SW480 (cell line): ENCODE data around the gene PANK2.
"Not testable (repeated sequence)": the region's sequence is repeated elsewhere in the genome, so short reads cannot be mapped to it uniquely, and the experiment has no call there.

Experiments used
- DNase-seq: peaks from one replicate; pipeline ENCODE4 v3.0.0-alpha.2; 2016; ENCODE audit warnings: low spot score

The PANK2 gene

DNA sequence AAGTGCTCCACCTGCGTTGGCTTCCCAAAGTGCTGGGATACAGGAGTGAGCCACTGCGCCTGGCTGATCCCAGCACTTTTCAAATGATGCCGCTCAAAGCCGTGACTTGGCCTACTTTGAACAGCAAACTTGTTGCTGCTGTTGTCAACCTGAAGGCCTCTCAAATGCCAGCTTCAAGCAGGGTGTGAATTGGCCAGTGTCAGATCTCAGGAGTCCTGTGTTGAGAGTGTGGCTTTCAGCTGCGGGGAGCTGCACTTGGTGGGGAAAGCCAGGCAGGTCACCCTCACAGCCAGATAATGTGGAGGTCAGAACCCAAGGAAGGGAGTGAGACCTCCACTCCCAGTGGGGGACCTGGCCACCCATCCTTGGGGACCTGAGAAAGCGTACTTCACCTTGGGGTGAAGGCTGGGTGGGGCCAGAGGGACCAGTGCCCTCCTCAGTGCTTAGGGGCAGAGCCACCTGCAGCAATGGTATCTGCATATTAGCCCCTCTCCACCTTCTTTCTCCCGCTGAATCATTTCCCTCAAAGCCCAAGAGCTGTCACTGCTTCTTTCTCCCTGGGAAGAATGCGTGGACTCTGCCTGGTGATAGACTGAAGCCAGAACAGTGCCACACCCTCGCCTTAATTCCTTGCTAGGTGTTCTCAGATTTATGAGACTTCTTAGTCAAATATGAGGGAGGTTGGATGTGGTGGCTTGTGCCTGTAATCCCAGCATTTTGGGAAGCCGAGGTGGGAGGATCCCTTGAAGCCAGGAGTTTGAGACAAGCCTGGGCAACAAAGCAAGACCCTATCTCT lies 19.1 kb upstream of the PANK2 start:
- DNase-seq: no peak

DNA sequence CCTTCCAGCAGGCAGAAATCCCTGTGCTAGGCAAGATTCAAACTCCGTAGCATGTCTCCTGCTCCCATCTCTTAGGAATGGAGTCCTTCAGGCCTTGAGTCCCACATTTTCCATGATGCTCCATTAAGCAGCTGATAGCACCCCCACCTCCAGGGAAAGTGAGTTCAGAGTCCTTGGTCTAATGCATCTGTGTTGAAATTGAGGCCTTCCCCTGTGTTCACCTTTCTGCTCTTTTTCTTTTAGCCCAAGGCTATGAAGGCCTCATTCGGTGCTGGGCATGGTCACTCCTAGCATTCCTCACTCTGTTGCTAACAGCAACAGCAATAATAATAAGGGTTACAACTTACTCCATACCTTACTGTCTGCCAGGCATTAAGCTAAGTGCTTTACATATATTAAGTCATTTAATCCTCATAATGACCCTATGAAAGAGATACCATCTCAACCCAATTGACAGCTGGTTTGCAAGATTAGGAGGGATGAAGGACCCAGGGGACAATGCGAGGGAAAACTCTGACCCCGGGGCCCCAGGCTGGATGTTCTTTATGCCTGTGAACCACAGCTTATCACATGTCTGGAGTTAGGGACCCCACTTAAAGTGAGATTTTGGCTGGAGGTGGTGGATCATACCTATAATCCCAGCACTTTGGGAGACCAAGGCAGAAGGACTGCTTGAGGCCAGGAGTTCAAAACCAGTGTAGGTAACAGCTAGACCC lies 17.5 kb upstream of the PANK2 start:
- no peak for DNase-seq

GRCh38 chr20:3873507-3873906 lies 15.7 kb upstream of the PANK2 start:
- no peak for DNase-seq

- DNase-seq: no peak
These were observed 14.9 kb upstream of the PANK2 start for GRCh38 chr20:3874194-3874844.

- DNase-seq: no peak
These were observed 13.7 kb upstream of the PANK2 start for GRCh38 chr20:3875378-3875974.

- DNase-seq: no peak
These were observed 13.2 kb upstream of the PANK2 start for GRCh38 chr20:3876000-3876399.

DNA sequence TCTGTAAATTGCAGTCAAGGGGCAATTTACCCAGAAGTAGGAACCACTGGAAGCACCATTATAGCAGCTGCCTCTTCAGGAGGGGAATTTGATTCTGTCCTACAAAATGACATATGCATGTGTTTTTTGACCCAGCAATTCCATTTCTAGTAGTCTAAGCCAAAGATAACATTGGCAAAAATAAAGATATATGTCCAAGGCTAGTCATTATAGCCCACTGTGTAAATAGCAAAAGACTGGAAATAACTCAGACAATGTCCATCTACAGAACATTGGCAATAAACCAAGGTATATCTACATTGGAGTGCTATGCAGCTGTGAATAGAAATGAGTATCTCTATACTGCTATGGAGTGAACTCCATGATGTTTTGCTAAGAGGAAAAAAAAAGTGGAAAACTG lies 12.5 kb upstream of the PANK2 start:
- DNase-seq: no peak

- not testable (repeated sequence) for DNase-seq
These were observed 10.3 kb upstream of the PANK2 start for GRCh38 chr20:3878921-3879274.

- no peak for DNase-seq
These were observed 3.5 kb upstream of the PANK2 start for GRCh38 chr20:3885715-3886114.

GRCh38 chr20:3887876-3888620 lies 1.1 kb upstream of the PANK2 start:
- no peak for DNase-seq

- peak; percentile 35 for DNase-seq
These were observed 556 bp downstream of the PANK2 start for GRCh38 chr20:3889489-3890397.

- DNase-seq: peak; percentile 57
These were observed 1.2 kb downstream of the PANK2 start for GRCh38 chr20:3890398-3890751.

GRCh38 chr20:3890999-3891929 lies 2.1 kb downstream of the PANK2 start:
- DNase-seq: no peak

DNA sequence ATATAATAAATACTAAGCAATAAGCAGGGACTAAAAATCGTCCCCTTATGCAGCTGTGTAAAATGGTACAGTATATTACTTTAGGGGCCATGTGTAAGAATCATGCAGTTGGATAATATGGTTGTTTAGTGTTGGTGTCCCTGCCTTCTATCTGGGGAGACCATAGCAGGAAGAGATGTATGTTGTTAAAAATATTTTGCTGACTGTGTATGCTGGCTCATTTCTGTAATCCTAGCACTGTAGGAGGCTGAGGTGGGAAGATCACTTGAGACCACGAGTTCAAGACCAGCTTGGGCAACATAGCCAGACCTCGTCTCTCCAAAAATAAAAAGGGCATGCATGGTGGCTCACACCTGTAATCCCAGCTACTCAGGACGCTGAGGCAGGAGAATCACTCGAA lies 5.6 kb downstream of the PANK2 start:
- DNase-seq: no peak

DNA sequence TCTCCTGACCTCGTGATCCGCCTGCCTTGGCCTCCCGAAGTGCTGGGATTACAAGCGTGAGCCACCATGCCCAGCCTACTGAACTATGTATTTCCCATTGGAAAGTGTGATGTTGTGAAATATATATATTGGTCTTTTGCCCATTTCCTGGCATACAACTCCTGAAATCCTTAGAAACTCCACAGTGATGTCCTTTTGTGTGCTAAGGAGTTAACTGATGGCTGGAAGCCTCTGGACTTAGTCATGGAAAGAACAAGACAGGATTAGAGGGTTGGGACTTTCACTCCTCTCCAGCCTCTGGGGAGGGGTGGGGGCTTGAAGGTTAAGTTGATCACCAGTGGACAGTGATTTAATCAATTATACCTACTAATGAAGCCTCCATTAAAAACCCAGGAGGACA lies 7.1 kb downstream of the PANK2 start:
- DNase-seq: no peak

DNA sequence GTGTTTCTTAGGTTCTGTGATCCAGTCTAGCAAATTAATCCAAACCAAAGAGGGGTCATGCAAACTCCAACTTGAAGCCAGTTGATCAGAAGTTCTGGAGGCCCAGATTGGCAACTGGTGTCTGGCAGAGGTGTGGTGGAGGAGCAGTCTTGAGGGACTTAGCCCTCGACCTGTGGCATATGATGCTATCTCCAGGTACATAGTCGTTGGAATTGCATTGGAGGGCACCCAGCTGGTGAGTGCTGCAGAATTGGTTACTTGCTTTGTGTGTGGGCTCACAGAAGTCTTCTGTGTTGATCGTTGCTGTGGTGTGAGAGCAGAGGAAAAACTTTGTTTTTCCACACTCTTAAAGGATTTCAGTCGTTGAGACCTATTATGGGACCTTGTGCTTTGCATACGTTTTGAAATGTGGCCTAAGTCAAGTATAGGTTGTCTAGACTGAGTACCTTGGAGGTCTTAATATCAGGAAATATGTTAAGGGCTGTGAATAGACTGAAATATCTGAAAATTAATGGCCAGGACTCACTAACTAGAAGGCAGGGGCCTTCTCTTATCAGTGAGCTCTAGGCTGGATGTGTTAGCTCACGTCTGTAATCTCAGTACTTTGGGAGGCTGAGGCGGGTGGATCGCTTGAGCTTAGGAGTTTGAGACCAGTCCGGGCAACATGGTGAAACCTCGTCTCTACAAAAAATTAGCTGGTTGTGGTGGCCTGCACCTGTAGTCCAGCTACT lies 7.8 kb downstream of the PANK2 start:
- DNase-seq: no peak

DNA sequence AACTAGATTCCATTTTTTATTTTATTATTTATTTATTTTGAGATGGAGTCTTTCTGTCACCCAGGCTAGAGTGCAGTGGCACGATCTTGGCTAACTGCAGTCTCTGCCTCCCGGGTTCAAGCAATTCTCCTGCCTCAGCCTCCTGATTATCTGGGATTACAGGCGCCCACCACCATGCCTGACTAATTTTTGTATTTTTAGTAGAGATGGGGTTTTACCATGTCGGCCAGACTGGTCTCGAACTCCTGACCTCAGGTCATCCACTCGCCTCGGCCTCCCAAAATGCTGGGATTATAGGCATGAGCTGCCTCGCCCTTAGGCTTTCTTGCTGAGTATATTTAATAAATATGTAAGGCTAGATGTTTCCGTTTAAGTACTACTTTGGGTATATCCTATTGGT lies 9.0 kb downstream of the PANK2 start:
- DNase-seq: not testable (repeated sequence)

- DNase-seq: no peak
These were observed 9.5 kb downstream of the PANK2 start for GRCh38 chr20:3898639-3899038.

DNA sequence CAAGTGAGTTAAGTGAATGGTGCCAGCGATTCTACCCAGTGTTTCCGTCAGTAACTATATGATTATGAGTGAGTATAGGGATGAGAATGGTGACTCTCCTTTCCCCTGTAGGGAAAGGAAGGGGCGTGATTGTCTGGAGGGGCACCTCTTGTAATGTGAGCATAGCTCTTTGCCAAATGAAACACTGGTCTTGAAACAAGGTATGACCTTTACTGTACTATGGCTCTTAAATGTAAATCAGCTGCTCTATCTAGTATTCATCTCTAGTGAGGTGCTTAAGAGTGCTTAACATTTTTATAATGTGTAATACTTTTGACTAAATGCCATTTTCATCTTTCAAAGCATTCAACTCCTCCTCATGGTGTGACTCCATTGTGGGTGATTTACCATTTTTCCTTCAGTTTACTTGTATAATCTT lies 11.0 kb downstream of the PANK2 start:
- DNase-seq: no peak
